GM19324 (cell line): ENCODE measurements around the gene SEMA4A.
"Not testable (repeated sequence)": the region's sequence is repeated elsewhere in the genome, so short reads cannot be mapped to it uniquely, and the experiment has no call there.

Source experiments
- ATAC-seq: cut with Tn5 transposase; IDR thresholded peaks from one replicate; pipeline ENCODE4 v1.9.1; 2021; ENCODE audit warnings: mild to moderate bottlenecking, moderate library complexity; ENCODE audit not compliant: unreplicated experiment, low FRiP score

Gene SEMA4A

DNA sequence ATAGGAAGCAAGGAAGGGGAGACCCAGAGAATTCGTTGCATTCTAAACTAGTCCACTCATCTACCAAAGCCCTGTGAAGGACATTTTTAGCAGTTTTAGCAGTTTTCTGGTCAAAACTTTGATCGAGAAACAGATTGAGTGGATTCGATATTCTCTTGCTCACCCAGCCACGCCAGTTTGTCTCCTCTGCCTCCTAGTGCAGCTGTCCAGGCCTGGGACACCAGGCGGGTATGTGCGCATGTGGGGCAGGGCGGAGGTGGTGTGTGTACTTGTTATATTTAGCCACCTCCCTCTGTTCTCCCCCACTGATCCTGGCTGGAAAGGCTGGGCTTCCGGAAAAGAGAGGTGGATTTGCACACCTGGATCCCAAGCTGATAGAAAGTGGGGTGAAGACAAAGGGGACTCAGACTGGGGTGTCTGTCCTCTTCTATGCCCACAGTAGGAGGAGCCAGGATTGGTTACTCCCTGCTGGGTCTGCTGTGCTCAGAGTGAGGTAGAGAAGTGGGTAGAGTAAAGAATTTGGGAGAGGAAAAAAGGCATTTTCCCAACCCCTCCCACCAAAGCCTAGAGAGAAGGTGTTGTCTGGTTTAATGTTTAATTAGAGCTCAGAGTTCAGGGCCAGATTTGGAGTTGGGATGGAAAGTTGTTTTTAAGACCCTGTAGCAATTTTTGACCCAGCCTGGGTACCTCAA, 35.1 kb upstream of the SEMA4A start:
- ATAC-seq = no peak

DNA sequence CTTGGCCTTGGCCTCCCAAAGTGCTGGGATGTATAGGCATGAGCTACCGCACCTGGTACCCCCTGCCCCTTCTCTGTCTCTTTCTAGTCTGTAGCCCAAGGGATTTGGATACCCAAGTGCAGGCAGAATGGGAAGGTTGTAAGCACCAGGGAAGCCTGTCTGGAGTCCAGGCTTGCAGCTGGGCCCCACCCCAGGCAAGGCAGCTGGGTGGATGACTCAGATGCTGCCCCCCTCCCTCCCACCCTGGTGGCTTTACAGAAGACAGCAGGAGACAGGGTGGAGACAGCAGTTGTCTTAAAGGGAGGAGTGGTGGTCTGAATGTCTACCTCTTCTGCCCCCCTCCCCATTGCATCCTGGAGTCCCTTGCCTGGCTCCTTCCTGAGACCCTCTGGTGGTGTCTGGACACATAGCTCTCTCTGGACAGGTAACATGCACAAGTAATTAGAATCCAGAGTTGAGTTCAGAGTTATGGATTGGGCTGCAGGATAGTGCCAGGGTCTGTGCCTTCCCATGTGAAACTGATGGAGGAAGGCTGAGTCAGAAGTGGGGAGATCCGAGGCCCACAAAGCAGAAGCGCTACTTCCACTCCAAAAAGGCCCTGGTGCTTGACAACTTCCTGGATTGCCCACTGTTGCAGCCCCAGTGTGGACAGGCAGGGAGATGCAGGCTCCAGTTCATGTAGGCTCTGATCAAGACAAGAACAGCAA, 33.7 kb upstream of the SEMA4A start:
- ATAC-seq = no peak

GRCh38 chr1:156120318-156120717, 33.1 kb upstream of the SEMA4A start:
- ATAC-seq = no peak

- ATAC-seq = not testable (repeated sequence)
Observed at GRCh38 chr1:156121005-156121404, 32.4 kb upstream of the SEMA4A start.

DNA sequence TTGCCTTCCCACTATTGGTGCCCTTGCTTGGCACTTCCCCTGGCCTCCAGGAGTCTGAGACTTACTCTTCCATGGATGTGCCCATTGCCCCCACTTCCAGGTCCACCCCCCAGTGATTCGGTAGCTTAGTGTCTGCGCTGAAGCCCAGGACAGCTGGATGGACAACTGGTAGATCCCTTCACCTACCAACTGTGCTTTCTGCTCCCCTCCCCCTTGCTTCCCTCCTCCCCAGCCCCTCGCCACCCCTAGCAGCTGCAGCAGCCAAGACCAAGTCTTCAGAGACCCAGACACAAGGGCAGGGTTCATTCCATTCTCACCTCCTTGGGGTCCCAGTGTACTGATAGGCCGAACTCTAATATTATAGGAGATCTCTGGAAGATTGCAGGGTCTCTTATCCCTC, 31.9 kb upstream of the SEMA4A start:
- no peak for ATAC-seq

- ATAC-seq = no peak
Observed at GRCh38 chr1:156122086-156122485, 31.3 kb upstream of the SEMA4A start.

- no peak for ATAC-seq
Observed at GRCh38 chr1:156122519-156123355, 30.6 kb upstream of the SEMA4A start.

DNA sequence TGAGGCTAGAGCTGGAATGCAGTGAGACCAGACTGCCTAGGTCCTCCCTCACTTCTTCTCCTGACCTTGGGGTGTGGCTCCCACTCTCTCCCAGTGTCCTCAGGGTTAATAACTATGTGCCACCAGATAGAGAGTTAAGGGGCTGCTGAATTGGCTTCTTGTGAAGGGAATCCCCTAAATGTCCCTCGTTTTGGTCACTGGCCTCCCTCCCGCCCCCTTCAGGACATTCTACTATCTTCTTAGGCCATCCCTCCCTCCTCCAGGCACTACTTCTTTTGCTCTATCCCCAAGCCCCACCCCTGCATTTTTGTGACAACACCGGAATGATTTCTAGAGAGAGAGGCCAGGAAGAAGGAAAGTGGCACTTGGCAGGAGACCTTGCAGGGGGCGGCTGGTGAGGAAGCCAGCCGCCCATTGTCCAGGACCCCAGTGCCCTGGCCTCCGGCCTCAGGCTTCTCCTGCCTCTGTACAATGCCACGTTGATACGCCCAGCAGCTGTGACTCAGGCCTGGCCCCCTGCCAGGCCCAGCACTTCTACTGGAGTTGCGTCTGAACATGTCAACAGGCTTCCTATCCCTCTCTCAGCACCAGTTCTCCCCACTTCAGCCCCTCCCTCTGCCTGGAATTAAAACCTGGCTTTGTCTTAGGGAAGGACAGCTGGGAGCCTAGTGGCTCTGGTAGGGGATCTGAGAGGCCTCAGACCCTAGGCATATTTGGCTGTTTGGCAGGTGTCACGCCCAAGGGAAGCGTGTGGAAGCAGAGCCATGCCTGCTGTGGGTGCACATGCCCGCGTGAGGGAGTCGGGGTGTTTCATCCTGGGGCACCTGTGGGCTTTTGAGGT, 29.8 kb upstream of the SEMA4A start:
- ATAC-seq = no peak

DNA sequence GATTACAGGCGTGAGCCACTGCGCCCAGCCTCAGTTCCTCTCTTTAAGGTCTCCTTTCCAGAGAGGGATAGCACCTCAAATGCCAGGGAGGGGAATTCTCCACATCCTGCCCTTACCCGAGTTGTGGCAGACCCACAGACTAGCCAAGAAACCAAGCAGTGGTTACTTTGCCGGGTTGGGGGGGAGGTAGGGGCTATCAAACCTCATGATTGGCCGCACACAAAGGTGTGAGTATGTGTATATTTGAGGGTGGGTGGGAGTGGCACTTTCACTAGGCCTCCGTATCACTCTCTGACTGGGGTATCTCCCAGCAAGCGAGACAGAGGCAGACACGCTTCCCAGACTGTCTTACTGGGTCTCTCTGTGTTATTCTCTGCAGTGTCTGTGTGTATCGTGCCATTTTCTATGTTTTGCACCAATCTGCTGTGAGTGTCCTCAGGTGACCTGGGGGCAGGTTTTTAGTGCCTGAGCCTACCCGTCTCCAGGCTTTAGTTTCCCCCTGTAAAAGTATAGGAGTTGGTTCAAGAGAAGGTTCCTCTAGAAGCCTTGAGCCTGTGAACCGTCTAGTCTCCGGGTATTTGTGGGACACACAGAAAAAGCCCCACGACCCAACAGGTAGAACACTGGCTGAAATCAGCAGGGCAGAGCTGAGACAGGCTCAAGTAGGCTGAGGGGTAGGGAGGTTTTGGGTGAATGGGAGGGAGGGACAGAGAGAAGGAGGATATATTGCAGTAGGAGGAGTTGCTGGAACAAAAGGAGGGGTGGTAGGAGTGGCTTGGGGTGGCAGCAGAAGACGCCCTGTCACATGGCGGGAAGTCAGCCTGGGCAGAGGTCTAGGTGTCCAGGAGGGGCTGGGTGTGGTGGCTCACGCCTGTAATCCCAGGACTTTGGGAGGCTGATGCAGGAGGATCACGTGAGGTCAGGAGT, 28.6 kb upstream of the SEMA4A start:
- ATAC-seq = no peak

- ATAC-seq = not testable (repeated sequence)
Observed at GRCh38 chr1:156125544-156125943, 27.8 kb upstream of the SEMA4A start.

DNA sequence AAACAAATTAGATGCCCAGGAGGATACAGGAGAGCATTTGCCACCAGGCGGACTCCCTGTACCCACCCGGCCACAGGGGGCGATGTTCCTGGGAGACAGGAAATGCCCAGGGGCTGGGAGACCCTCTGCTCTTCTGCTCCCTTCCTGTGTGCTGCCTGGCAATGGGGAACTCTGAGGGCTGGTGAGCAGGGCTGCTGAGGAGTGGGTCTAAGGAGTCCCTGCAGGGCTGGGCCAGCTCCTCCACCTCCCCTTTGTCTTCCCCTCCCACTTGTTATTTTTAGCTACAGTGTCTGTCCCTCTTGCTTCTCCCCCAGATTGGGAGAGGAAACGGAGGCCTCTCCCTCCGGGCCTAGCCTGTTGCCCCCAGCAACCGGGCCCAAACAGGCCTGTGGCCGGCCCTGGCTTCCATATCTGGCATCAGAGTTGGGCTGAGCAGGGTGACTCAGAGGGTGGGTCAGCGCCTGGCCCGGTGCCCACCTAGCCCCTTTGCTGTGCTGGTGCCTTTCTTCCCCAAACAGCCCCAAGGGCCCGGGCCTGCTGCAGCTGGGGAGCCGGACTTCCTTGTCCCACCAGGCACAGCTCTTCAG, 27.2 kb upstream of the SEMA4A start:
- ATAC-seq = no peak

DNA sequence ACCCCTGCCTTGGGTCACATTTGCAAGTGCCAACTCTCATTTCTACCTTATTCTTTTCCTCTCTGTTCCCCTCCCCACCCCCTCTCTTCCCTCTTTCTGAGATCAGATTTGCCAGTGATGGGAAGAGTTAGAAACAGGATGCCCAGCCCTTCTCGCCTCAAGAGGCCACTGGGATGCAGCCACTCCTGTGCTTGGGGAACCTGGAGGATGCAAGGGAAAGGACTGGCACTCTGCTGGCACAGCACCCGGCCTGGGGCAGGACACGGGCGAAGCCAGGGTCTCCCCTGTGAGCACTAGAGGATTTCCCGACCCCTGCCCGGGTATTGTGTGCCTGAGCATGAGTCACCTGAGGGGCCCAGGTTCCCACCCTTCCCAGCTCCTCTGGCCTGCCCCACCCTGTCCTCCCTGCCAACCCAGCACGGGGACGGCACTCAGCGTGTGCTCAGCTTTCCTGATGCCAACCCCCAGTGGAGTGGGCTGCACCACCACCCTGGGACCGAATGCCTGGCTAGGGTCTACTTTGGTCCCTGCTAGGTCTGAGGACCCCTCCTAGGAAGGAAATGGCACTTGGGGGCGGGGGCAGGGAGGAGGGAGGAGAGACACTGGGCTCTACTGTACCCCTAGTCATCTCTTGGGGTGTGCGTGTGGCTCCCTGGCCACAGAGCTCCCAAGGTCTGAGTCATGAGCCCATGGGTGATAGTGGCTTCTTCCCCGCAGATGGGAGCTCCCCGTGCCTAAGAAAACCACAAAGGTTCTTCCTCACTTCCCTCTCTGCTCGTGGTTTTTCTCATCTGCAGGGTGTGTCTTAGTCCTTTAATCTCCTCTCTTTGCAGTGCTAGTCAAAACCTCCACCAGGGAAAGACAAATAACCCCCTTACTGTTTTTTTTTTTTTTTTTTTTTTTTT, 26.5 kb upstream of the SEMA4A start:
- ATAC-seq = no peak

DNA sequence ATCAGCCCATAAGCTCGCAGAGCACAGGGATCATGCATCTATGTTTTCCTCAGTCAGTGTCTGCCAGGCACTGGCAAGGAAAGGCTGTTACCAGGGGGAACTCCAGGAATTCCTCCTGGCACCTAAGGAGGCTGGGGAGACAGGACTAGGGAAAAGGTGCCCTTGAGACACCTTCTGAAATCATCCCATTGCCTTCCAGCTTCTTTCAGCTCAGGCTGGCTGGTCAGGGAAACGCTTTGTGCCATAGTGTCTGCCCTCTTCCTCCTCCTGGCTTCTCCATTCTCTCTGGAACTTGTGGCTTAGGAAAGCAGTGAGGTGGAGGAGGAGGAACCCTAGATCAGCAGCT, 25.1 kb upstream of the SEMA4A start:
- ATAC-seq = no peak

GRCh38 chr1:156128654-156129597, 24.5 kb upstream of the SEMA4A start:
- ATAC-seq = no peak

- no peak for ATAC-seq
Observed at GRCh38 chr1:156129687-156130577, 23.5 kb upstream of the SEMA4A start.

DNA sequence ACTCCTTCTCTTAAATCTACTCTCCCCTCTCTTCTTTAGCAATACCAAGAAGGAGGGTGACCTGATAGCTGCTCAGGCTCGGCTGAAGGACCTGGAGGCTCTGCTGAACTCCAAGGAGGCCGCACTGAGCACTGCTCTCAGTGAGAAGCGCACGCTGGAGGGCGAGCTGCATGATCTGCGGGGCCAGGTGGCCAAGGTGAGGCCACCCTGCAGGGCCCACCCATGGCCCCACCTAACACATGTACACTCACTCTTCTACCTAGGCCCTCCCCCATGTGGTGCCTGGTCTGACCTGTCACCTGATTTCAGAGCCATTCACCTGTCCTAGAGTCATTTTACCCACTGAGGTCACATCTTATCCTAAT, 22.8 kb upstream of the SEMA4A start:
- ATAC-seq = no peak
